ENCODE results near the gene FARP1. TPM values are rescaled to one million over a fixed set of nuclear protein-coding genes. Genes with fewer than 3 reads are reported as not detected.
A peak's percentile ranks its signal among the peaks of the same experiment; 100 is the strongest.

The FARP1 gene
- polyA plus RNA-seq, 10 donors = 67.7 to 94.0 (median 73.8) TPM

DNA sequence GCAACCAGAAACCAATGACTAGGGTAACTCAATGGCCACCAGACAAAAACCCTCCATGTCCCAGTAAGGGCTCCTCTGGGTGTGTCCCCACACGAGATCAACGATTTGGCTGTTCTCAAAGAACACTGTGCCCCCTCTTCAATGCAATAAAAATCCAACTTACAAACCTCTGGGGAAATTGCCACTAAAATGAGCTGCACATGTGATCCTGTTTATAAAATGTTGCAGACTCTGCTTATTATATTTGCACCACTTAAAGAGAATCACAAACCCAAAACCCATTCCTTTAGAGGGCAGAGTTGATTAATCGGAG, 353.5 kb downstream of the FARP1 start:
- no peak for DNase-seq

DNA sequence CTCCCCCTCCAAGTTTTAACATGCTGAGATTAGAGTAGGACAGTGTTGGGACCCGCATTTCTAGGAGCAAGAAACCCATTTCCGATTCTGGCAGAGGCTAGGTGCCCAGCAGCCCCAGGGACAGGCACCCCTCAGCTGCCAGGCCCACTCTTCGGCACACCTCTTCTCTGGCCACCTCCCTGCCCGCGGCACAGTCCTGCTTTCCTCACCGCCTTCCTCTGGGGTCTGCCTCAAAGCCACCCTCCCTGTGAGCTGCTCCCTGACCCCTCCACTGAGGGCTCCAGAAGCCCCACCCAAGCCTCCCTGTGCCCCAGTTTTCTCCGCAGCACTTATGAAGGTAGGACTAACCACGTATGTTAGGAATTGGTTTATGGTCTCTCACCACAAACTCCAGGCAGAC, 354.1 kb downstream of the FARP1 start:
- no peak for DNase-seq

DNA sequence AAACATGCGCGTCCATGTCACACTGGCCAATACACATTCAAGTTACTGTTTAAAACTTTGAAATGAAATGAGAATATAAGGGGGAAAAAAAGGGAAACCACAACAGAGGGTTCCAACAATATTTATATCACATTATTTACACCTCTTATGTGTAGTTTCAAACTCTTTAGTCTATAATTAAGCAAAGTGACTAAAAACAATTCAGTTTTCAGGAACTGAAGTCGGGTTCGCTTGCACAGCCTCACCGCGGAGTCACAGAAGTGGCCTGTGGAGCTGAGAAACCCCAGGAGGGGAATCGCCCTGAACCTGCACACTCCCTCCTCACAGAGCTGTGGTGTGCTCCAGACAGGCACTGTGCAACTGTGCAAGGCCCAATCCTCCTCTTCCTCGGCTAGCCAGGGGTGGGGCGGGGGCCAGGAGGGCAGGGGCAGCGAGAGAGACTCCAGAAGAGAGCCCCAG, 358.1 kb downstream of the FARP1 start:
- no peak for DNase-seq

DNA sequence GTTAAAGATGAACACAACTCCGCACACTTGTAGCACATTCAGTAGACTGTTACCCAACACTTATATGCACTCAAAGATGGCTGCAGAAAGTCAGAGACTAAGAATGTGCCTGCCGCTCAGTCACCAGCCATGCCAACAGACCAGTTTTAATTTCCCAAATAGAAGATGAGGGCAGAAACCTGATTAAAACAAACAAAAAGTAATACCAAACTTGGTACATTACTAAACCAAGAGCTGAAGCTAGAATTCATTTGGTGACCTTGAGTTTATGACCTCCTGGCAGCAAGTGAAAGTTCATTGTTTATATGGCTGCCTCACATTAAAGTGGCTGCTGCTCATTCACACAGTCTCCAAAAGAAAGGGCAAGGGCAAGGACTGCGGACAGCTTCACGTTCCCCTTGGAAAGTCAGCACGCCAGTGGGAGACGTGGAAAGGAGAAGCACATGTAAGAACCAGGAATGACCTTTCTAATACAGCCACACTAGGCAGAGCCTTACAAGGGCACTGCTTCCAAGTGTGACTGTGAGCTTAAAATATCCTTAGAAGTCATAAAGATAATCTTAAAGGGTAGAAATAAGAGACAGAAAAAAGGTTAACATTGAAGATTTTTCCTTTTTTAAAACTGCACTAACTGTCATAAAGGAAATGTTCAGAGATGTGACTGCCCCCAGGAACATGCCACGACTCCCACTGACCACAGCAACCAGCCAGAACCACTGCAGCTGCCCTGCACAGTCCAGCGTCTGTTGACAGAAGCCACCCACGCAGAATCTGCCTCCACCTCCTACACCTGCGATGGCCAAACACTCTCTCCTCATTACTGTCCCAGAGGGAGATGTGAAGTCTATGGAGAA, 360.5 kb downstream of the FARP1 start:
- peak in 1 of 3 donors; percentile 39 for DNase-seq

DNA sequence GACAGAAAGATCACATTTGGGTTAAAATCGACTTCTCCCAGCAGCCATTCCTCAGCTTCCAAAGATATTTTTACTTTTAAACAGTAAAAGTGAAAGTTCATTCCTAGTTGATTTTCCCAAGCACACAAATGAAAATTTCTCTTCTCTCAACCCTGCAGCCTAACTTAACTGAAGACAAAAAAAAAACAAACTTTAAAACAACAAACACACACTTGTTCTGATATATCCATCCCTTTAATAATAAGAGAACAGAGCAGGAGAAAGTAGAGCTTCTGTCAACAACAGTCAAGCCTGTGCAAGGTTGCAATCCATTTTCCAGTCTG, 361.1 kb downstream of the FARP1 start:
- DNase-seq = no peak

DNA sequence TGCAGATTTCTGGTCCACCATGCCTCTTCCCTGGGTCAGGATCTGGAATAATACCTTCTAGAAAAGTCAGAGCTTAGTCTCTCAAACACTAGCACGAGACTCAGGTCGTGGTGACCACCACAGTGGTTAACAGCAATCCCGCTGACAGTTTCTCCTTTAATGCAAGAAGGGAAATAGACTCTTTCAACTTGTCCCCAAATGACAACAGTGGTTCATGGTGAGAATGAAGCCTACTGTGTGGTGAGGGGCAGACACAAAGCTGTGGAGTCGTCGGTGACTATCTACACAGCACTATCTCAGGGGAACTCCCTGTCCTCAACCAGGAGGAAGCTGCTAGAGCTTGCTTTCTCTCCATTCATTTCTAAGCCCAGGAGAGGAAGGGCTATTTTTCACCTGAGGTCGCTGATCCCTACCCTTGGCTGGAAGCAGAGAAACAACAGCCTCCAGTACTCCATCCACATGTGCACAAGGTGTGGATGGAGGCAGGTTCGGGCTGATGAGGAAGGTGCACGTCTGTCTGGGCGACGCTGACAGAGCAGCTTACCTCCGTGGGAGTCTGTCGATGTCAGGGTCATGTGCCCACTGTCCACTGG, 361.6 kb downstream of the FARP1 start:
- DNase-seq = no peak

Other genes starting within 250 kb of the FARP1 start
- gene IPO5, start 189.4 kb upstream of the FARP1 start, polyA plus RNA-seq (ENCODE audit: insufficient read length in 10 of 10) = 100 to 1,000 TPM; 141 to 214 (median 181) TPM
- not detected for gene RNF113B, start 34.2 kb downstream of the FARP1 start, polyA plus RNA-seq (ENCODE audit: insufficient read length in 10 of 10)